HepG2 (cell line): ENCODE data around the gene NFIL3. TPM values are rescaled to one million over a fixed set of nuclear protein-coding genes. Genes with fewer than 3 reads are reported as not detected.

ENCODE experiments used
- EHMT2 ChIP-seq: fragments of 200-600 bp; sonication (generic); IDR thresholded peaks from 2 replicates; pipeline ENCODE4 v1.7.0; 2017; ENCODE audit warnings: antibody characterized with exemption, low read depth, low read length, borderline replicate concordance
- GABPB1 ChIP-seq: IDR thresholded peaks from 2 replicates; pipeline ENCODE4 v1.6.1; 2016; ENCODE audit warnings: mild to moderate bottlenecking, missing genetic modification reagents, moderate library complexity, missing compliant biosample characterization
- LCORL ChIP-seq, 2 experiments: fragments of 450-650 bp in 1 of 2; sonication (generic) in 1 of 2; formaldehyde crosslinking in 1 of 2; IDR thresholded peaks; 2 replicates each; pipeline versions ENCODE4 v1.5.0 to v1.6.1; 2017 to 2020; ENCODE audit warnings: antibody characterized with exemption in 1 of 2, missing genetic modification reagents in 1 of 2
- NPAS2 ChIP-seq: sonication (generic); formaldehyde crosslinking; IDR thresholded peaks from 2 replicates; pipeline ENCODE4 v1.8.0; 2022; ENCODE audit warnings: mild to moderate bottlenecking, missing genetic modification reagents, borderline replicate concordance
- NR2C2 ChIP-seq: sonication (generic); formaldehyde crosslinking; IDR thresholded peaks from 2 replicates; pipeline ENCODE4 v1.4.0; 2020; ENCODE audit warnings: missing genetic modification reagents, mild to moderate bottlenecking, moderate library complexity, borderline replicate concordance
- PLRG1 ChIP-seq: fragments of 450-650 bp; conservative IDR thresholded peaks from 2 replicates; pipeline ENCODE4 v1.6.1; 2016
- RFX5 ChIP-seq: IDR thresholded peaks from 2 replicates; pipeline ENCODE4 v1.6.1; 2011; ENCODE audit warnings: low read depth, low read length, improper control_type of control experiment
- RFXAP ChIP-seq: sonication (generic); formaldehyde crosslinking; IDR thresholded peaks from 2 replicates; pipeline ENCODE4 v1.4.0; 2020; ENCODE audit warnings: missing genetic modification reagents, borderline replicate concordance
- TSC22D2 ChIP-seq: sonication (generic); formaldehyde crosslinking; IDR thresholded peaks from 2 replicates; pipeline ENCODE4 v1.5.1; 2020; ENCODE audit warnings: missing genetic modification reagents, mild to moderate bottlenecking, borderline replicate concordance
- ZC3H4 ChIP-seq: sonication (generic); formaldehyde crosslinking; IDR thresholded peaks from 2 replicates; pipeline ENCODE4 v1.4.0; 2020; ENCODE audit warnings: missing genetic modification reagents, borderline replicate concordance
- ZNF317 ChIP-seq: sonication (generic); formaldehyde crosslinking; IDR thresholded peaks from 2 replicates; pipeline ENCODE4 v1.5.0; 2020; ENCODE audit warnings: mild to moderate bottlenecking, missing genetic modification reagents
- ZNF383 ChIP-seq: sonication (generic); formaldehyde crosslinking; IDR thresholded peaks from 2 replicates; pipeline ENCODE4 v1.4.0; 2020; ENCODE audit warnings: missing genetic modification reagents, mild to moderate bottlenecking, borderline replicate concordance
- ZNF550 ChIP-seq: sonication (generic); formaldehyde crosslinking; IDR thresholded peaks from 2 replicates; pipeline ENCODE4 v1.4.0; 2020; ENCODE audit warnings: mild to moderate bottlenecking, missing genetic modification reagents, borderline replicate concordance
- ZNF563 ChIP-seq: sonication (generic); formaldehyde crosslinking; IDR thresholded peaks from 2 replicates; pipeline ENCODE4 v1.8.0; 2022; ENCODE audit warnings: mild to moderate bottlenecking, moderate library complexity, missing genetic modification reagents
- ZNF737 ChIP-seq: sonication (generic); formaldehyde crosslinking; IDR thresholded peaks from 2 replicates; pipeline ENCODE4 v1.5.0; 2020; ENCODE audit warnings: missing genetic modification reagents, mild to moderate bottlenecking, borderline replicate concordance
- ZNF782 ChIP-seq: sonication (generic); formaldehyde crosslinking; IDR thresholded peaks from 2 replicates; pipeline ENCODE4 v1.4.0; 2020; ENCODE audit warnings: missing genetic modification reagents, mild to moderate bottlenecking, borderline replicate concordance
- ZNF788 ChIP-seq: sonication (generic); formaldehyde crosslinking; IDR thresholded peaks from 2 replicates; pipeline ENCODE4 v1.5.0; 2020; ENCODE audit warnings: mild to moderate bottlenecking, missing genetic modification reagents, borderline replicate concordance
- polyA plus RNA-seq, 8 experiments: library from polyadenylated mRNA; depleted of rRNA in 3 of 8; stranded (reverse) in 7 of 8; unstranded in 1 of 8; fragments of >200 nt; fragmentation: Illumina TruSeq in 4 of 8; extraction: Trizol in 4 of 8; gene quantifications; 2 replicates each; pipeline versions ENCODE4 v1.2.1 to v1.2.3, GENCODE V29; 2011 to 2016; ENCODE audit warnings: low read depth in 4 of 8, missing spikeins in 1 of 8, mixed read lengths in 1 of 8; ENCODE audit not compliant: insufficient read depth in 1 of 8
- total RNA-seq, 5 experiments: library from RNA; depleted of rRNA; stranded (reverse); fragments of >200 nt; fragmentation: Illumina TruSeq; extraction: Trizol; gene quantifications; 2 replicates each; pipeline ENCODE4 v1.2.3, GENCODE V29; 2016; ENCODE audit warnings: low read depth in 1 of 5
- TF ChIP-seq, protein P1 (sequence below): sonication (generic); formaldehyde crosslinking; conservative IDR thresholded peaks from 2 replicates; pipeline ENCODE4 v1.8.0; 2022; ENCODE audit warnings: missing genetic modification reagents
- TF ChIP-seq, protein P2 (sequence below): sonication (generic); formaldehyde crosslinking; conservative IDR thresholded peaks from 2 replicates; pipeline ENCODE4 v1.4.0; 2020; ENCODE audit warnings: mild to moderate bottlenecking, missing genetic modification reagents, moderate library complexity
- TF ChIP-seq, protein P3 (sequence below): sonication (generic); formaldehyde crosslinking; IDR thresholded peaks from 2 replicates; pipeline ENCODE4 v1.4.0; 2020; ENCODE audit warnings: missing genetic modification reagents, borderline replicate concordance

The NFIL3 gene
- total and polyA plus RNA-seq, 2 of the 13 experiments (the other 11 are each of a cell fraction or from before 2014, with no cell fraction given), result 46.6 to 54.2 TPM

DNA sequence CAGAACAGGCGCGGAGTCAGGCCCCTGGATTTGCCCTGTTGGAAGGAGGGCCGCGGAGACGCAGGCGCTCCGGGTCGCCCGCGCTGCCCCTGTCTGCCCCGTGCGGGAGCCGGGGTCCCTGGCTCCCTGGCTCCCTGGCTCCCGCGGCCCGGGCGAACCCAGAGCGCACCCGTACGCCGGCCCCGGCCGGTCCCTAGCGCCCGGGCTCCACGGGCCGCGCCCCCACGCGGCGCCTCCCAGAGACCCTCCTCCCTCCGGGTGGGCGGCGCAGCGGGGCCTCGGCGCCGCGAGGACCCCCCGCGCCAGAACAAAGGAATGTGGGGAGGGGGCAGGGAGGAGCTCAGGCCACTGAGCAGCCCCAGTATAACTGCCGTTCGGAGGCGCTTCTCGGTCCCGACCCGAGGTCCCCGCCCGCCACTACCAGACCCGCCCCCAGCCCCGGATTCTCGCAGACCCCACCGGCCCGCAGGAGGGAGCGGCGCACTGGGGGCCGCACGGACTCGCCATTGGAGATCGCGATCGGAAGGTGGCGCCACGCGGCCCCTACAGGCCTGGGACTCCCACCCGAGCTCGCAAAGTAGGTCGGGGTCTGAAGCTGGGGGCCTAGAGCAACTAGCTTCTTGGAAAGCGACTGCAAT is 2.4 kb downstream of the NFIL3 start (continued):
- TF ChIP-seq ZC3H4, result no peak
- peak; percentile 65; the same call in 1 of the 2 replicates for TF ChIP-seq ZNF563 (CRISPR knock-in tag)
- TF ChIP-seq RFXAP (CRISPR knock-in tag), result no peak
- no peak for TF ChIP-seq NPAS2
- TF ChIP-seq NR2C2 (CRISPR knock-in tag), result no peak
- TF ChIP-seq PLRG1, result no peak
- TF ChIP-seq, protein P1, sequence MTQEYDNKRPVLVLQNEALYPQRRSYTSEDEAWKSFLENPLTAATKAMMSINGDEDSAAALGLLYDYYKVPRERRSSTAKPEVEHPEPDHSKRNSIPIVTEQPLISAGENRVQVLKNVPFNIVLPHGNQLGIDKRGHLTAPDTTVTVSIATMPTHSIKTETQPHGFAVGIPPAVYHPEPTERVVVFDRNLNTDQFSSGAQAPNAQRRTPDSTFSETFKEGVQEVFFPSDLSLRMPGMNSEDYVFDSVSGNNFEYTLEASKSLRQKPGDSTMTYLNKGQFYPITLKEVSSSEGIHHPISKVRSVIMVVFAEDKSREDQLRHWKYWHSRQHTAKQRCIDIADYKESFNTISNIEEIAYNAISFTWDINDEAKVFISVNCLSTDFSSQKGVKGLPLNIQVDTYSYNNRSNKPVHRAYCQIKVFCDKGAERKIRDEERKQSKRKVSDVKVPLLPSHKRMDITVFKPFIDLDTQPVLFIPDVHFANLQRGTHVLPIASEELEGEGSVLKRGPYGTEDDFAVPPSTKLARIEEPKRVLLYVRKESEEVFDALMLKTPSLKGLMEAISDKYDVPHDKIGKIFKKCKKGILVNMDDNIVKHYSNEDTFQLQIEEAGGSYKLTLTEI (CRISPR knock-in tag), result no peak
- peak; percentile 43; the same call in 1 of the 2 replicates for TF ChIP-seq GABPB1
- TF ChIP-seq ZNF782, result no peak
- no peak for TF ChIP-seq LCORL (IDR thresholded peaks at IDR 0.05)
- TF ChIP-seq LCORL (CRISPR knock-in tag; IDR thresholded peaks at IDR 0.05), result no peak
- TF ChIP-seq ZNF383 (CRISPR knock-in tag), result no peak
- TF ChIP-seq EHMT2, result no peak
- TF ChIP-seq ZNF317 (CRISPR knock-in tag), result 0 out of 2 replicates have a peak, but pooled peaks have one; percentile 30
- TF ChIP-seq ZNF737 (CRISPR knock-in tag), result no peak
- no peak for TF ChIP-seq ZNF788
- no peak for TF ChIP-seq TSC22D2
- no peak for TF ChIP-seq ZNF550 (CRISPR knock-in tag)
- TF ChIP-seq, protein P2, sequence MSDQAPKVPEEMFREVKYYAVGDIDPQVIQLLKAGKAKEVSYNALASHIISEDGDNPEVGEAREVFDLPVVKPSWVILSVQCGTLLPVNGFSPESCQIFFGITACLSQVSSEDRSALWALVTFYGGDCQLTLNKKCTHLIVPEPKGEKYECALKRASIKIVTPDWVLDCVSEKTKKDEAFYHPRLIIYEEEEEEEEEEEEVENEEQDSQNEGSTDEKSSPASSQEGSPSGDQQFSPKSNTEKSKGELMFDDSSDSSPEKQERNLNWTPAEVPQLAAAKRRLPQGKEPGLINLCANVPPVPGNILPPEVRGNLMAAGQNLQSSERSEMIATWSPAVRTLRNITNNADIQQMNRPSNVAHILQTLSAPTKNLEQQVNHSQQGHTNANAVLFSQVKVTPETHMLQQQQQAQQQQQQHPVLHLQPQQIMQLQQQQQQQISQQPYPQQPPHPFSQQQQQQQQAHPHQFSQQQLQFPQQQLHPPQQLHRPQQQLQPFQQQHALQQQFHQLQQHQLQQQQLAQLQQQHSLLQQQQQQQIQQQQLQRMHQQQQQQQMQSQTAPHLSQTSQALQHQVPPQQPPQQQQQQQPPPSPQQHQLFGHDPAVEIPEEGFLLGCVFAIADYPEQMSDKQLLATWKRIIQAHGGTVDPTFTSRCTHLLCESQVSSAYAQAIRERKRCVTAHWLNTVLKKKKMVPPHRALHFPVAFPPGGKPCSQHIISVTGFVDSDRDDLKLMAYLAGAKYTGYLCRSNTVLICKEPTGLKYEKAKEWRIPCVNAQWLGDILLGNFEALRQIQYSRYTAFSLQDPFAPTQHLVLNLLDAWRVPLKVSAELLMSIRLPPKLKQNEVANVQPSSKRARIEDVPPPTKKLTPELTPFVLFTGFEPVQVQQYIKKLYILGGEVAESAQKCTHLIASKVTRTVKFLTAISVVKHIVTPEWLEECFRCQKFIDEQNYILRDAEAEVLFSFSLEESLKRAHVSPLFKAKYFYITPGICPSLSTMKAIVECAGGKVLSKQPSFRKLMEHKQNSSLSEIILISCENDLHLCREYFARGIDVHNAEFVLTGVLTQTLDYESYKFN (CRISPR knock-in tag), result no peak
- TF ChIP-seq RFX5, result no peak
- TF ChIP-seq, protein P3, sequence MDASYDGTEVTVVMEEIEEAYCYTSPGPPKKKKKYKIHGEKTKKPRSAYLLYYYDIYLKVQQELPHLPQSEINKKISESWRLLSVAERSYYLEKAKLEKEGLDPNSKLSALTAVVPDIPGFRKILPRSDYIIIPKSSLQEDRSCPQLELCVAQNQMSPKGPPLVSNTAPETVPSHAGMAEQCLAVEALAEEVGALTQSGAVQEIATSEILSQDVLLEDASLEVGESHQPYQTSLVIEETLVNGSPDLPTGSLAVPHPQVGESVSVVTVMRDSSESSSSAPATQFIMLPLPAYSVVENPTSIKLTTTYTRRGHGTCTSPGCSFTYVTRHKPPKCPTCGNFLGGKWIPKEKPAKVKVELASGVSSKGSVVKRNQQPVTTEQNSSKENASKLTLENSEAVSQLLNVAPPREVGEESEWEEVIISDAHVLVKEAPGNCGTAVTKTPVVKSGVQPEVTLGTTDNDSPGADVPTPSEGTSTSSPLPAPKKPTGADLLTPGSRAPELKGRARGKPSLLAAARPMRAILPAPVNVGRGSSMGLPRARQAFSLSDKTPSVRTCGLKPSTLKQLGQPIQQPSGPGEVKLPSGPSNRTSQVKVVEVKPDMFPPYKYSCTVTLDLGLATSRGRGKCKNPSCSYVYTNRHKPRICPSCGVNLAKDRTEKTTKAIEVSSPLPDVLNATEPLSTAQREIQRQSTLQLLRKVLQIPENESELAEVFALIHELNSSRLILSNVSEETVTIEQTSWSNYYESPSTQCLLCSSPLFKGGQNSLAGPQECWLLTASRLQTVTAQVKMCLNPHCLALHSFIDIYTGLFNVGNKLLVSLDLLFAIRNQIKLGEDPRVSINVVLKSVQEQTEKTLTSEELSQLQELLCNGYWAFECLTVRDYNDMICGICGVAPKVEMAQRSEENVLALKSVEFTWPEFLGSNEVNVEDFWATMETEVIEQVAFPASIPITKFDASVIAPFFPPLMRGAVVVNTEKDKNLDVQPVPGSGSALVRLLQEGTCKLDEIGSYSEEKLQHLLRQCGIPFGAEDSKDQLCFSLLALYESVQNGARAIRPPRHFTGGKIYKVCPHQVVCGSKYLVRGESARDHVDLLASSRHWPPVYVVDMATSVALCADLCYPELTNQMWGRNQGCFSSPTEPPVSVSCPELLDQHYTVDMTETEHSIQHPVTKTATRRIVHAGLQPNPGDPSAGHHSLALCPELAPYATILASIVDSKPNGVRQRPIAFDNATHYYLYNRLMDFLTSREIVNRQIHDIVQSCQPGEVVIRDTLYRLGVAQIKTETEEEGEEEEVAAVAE (CRISPR knock-in tag), result no peak
